GM21360 (cell line): ENCODE measurements around the gene CIT.

ENCODE experiments used
- ATAC-seq: cut with Tn5 transposase; IDR thresholded peaks from one replicate; pipeline ENCODE4 v1.9.1; 2021; ENCODE audit warnings: mild to moderate bottlenecking, moderate library complexity; ENCODE audit not compliant: unreplicated experiment

The CIT gene

DNA sequence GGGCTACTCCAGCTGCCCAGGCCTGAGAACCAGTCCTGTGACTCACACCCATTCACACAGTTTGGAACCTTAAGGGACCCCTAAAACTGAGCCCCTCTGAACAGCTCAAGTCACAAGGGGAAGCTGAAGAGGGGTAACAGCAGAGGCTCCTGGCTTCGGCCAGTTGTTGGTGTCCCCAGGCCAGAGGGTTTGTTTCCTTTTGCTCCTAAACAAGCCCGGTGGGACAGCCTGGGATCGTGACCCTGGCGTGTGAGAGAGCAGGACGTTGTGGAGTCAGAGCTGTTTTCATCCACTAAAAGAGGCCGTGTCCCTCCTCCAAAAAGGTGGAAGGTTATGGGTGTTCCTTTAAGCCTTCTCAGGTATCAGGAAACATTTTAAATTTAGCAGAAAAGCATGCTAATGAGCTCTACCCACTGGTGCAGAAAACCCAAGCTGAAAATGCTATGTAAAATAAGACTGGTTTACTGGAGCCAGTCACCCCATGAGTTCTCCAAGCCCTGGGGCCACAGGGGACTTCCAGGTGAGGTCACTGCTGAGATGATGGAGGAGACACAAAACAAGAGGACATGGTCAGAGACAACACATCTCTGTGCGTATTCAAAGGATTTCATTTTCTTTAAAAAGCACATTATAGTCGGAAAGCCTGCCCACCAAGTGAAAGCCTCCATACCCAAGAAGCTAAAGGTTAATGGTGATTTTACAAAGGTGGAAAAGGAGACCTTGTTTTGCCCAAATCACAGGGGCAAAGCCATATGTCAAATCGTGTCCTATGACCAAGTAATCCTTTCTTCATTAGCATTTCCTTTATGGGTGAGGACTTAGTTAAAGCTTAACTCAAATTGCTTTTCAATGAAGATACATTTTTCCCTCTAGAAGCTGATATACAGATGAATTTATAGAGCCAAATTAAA, 195.1 kb downstream of the CIT start:
- peak; percentile 60 for ATAC-seq

DNA sequence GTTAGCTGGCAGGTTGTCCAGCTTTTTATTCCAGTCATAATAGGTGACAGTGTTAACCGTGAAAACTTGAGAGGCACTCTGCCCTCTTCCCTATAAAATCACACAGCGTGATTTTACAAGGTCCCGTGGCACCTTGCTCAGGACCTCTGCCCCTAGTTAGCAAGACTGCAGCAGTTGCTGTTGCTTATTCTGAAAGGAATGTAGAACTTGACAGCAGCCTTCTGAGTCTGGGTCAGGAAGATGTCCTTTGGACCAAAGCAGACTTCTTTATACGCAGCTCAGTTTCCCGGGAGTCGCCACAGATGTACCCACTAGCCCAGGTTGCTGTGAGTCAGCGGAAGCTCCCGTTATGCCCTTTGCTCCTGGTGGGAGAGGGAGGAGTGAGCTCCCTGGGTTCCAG, 196.0 kb downstream of the CIT start:
- no peak for ATAC-seq

DNA sequence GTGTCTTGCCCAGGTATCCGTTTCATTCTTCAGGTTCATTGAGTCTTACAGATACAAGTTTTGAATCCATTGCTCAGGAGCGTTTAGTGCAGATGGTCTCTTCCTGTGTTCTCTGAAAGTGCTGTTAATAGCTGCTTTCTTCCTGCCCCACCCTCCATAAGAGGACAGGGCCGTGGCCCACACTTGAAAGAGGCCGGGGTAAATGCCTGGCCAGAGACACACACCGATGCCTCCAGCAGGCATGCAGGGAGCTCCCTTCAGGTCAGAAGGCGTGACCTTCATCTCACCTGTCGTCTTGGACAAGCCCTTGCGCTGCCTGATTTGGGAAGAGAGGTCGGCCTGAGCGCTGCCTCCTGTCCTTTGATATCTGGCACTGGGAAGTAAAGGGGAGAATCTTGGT, 197.6 kb downstream of the CIT start:
- ATAC-seq, result no peak

DNA sequence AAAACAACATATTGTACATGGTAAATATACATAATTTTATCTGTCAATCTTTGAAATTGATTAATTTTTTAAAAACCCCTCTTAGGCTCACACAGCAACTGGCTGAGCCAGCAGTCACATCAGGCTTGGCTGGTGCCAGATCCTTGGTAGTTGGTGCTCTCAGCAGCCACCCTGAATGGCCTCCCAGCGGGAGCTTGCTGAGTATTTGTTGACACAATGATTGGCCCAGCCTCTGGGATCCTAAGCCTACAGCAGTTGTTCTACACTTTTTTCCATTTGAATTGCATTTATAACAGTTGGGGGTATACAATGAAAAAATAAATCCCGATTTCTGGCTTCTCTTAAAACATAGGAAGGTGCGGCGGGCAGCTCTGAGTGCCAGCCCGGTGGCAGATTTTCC, 198.0 kb downstream of the CIT start:
- no peak for ATAC-seq

DNA sequence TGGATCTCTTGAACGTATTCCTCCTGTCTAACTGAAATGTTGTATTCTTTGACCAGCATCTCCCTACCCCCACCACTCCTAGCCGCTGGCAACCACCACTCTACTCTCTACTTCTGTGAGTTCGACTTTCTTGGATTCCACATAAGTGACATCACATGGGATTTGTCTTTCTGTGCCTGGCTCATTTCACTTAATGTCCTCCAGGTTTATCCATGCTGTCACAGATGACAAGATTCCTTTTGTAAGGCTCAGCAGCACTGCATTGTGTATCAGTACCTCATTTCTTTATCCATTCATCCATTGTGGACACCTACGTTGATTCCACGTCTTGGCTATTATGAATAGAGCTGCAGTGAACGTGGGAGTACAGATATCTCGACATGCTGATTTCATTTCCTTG, 198.7 kb downstream of the CIT start:
- ATAC-seq, result no peak

DNA sequence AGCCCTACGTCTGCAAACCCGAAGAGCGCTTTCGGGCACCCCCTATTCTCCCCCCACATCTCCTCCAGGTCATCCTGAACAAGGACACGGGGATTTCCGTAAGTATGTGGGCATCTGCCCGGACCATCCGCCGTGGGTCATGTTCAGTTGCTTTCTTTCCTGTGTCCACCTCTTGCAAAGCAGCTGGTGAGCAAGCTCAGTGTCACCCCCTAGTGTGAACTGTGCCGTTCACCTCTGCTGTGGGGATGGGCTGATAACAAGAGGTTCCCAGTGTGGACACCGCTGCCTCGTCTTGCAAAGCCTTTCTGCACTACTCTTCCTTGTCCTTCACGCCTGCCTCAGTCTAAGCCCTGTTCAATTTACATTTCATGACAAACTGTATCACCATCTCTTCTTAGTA, 200.5 kb downstream of the CIT start:
- no peak for ATAC-seq

DNA sequence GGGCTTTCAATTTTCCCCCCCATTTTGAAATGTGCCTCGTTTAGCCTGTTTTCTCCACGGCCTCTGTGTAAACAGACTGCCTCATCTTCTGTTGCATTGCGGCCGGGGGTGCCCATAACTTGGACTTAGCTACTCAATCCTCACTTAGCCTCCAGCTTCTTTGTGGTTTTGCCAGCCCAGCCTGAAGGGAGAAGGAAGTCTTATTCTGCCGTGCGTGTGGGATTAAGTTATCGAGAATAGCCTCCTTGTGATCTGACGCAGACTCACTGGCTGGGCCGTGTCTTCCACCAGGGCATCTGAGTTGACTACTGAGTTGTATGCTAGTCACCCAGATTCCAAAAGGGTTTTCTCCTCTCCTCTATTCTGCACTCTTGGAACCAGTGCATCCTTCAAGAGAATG, 201.1 kb downstream of the CIT start:
- no peak for ATAC-seq

DNA sequence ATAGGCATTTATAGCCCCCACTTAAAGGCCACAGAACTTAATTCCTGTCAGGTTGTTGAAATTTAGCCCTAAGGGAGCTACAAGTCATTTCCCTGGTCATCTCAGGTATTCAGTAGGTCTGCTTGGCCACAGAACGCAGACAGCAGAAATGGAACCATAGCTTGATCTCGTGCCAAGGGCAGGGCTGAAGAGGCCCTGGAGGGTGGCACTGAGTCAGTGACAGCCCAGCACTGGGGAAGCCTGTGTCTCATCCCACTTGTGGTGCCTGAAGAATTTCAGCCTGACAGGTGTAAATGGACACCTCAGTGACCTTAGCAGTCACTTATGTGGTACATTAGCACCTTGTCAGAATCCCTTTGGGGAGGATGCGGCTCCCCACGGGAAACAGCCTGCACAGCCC, 202.6 kb downstream of the CIT start:
- ATAC-seq, result no peak

DNA sequence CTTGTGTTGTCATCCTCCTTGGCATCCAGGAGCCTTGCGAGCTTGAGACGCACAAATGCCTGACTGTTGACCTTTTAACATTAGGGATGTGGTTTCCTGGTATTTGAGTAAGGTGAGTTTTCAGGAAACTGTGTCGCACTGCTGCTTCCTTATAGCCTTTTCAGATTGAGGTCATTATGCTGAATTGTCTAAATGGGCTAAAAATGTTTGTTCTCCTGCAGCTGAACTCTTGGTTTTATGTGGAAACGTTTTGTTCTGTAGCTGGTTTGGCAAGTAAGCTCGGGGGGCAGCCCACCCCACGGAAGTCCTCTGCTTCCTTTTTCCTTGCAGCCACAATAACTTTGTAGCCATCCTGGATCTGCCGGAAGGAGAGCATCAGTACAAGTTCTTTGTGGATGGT, 203.5 kb downstream of the CIT start:
- no peak for ATAC-seq

DNA sequence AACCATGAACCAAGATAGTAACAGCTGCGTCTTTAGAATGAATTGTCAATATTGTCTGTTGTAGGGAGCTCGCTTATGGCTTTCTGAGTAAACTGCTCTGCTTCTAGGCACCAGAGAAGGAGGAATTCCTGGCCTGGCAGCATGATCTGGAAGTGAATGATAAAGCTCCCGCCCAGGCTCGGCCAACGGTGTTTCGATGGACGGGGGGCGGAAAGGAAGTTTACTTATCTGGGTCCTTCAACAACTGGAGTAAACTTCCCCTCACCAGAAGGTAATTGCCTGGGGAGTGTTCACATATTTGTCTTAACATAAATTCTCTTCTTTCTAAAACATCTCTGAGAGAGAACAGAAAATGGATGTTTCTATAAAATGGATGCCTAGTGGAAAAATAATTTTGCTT, 204.9 kb downstream of the CIT start:
- no peak for ATAC-seq

DNA sequence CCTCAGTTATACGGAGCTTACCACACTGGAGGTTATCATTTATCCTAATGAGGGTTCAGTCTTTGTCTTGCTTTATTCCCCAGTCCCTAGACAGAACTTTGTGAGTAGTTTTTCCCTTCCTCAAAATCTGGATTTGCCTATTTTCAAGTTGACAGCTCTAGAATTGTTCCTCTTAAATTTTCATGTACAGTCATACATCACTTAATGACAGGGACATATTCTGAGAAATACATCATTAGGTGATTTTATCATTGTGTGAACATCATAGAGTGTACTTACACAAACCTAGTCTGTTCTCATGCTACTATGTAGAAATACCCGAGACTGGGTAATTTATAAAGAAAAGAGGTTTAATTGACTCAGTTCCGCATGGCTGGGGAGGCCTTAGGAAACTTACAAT, 206.1 kb downstream of the CIT start:
- ATAC-seq, result no peak

DNA sequence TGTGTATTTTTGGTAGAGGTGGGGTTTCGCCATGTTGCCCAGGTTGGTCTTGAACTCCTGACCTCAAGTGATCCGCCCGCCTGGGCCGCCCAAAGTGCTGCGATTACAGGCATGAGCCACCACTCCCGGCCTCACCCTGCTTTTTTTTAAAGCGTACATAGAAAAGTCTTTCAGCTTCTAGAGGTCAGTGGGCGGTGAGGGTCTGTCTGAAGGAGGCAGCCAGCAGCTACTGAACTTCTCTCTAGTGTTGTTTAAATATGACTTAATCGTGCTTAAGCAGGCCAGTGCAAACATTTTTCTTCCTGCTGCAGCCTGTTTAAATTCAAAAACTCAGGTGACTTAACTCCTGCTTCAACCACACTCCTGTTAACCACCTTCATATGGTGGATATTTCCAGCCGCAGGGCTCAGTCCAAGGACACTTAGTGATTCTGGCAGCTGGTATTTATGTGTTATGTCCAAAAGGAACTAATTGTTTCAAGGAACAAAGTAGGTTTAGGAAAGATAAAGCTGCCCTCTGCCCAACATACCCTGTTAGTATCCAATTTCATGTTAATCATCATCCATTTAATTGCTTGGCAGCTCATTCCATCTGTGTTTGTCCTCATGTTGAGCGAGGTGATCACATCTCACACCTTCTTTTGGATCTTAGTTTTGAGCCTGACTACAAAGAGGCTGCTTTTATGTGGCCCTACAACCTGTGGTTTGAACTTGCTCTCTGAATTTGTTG, 207.2 kb downstream of the CIT start:
- ATAC-seq, result no peak

DNA sequence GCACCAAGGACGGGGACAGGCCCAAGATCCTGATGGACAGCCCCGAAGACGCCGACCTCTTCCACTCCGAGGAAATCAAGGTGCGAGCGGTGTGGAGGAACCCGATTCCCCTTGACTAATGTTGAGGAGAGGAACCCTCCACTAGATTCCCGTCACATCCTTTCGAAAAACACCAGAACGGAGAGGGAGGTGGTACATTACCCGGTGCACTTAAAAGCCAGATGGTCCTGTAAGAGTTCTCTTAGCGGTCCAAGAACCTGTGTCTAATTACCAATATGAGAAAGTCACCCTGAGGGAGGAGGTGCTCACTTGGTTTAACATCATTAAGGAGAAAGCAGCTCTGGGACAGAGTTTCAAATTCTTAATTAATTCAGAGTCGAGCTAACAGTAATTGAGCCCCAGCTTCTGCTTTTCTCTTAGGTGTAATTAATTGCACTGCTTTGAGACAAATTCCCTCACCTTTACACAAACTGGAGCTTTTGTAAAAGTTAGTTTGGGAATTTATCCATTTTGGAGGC, 208.7 kb downstream of the CIT start:
- ATAC-seq, result no peak

DNA sequence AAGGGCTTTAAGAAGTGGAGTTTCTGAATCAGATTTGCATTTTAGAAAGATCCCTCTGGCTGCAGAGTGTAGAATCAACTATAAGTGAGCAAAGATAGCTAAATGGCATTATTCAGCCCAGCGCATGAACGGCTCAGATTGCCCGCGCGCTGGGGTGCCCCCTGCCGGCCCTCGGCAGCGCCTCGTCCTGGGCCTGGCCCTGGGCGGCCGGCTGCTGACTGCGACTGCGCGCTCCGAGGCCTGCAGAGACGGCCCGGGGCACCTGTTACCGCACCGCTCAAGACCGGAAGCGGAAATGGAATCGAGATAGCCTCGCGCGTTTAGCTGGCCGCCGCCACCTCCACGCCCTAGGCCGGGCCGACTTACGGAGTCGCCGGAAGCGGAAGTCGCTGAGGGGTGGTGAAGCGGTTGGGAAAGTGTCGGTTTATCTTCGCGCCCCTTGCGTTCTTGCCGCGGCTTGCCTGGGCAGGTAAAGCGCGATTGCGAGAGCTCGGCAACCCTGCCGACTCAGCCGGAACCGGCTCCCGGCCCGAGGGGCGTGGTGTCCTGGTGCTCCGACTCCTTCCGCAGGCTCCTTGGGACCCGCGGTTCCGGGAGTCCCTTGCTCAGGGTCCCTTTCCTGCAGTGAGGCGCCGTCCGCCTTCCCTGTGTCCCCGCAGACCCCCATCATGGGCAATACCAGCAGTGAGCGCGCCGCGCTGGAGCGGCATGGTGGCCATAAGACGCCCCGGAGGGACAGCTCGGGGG, 209.4 kb downstream of the CIT start, which contains the start of gene PRKAB1:
Gene PRKAB1, plus strand, starts transcription at position 557 of the 747 bp plus-strand sequence. Its CDS starts 112 bp downstream, at position 669.
- ATAC-seq, result peak; percentile 90

DNA sequence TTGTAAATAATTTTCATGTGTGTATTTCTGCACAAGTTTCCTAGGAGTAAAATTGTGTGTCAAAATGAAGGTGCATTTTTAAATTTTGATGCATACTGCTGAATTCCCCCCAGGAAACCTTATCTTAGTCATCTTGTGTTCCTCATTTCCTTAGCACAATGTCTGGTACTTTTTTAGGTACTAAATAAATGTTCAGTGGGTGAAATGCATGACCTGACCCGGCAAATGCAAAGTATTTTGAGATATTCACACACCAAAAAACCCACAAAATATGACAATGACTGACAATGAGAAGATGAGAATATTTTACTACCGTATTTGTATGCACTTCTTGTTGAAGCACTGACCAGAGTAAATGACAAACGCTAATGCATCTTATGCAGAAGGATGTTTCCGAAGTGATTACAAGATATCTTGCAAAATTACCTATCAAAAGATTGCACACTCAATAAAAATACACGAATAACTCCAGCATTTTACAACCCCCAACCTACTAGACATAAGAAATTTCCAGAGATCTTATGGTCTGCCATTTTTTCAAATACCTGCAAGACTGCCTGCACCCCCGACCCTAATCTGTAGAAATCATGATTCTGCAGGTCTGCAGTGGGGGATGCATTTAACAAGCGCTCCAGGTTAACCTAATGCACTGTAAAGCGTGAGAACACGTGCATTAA, 210.1 kb downstream of the CIT start:
- ATAC-seq, result no peak

DNA sequence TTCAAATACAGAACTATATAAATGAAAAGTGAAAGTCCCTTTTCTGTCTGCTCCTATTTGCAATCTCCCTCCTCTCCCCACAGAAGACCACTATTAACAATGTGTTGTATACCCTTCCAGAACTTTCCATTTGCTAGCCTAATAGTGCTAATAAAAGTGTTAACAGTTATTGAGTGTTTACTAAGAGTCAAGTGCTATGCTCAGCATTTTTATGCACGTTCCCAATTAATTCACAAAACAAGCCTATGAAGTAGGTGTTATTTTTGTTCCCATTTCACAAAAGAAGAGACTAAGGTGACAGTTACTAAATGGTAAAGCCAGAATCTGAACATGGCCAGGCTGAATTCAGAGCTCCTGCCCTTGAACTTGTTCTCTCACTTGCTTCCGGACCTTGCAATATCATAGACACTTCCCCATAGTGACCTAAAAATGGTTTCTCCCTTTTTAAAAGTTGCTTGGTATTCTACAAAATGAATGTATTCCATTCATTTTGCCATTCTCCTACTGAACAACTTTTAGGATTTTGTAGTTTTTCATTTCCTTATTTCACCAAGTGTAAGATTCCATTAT, 210.8 kb downstream of the CIT start:
- no peak for ATAC-seq

DNA sequence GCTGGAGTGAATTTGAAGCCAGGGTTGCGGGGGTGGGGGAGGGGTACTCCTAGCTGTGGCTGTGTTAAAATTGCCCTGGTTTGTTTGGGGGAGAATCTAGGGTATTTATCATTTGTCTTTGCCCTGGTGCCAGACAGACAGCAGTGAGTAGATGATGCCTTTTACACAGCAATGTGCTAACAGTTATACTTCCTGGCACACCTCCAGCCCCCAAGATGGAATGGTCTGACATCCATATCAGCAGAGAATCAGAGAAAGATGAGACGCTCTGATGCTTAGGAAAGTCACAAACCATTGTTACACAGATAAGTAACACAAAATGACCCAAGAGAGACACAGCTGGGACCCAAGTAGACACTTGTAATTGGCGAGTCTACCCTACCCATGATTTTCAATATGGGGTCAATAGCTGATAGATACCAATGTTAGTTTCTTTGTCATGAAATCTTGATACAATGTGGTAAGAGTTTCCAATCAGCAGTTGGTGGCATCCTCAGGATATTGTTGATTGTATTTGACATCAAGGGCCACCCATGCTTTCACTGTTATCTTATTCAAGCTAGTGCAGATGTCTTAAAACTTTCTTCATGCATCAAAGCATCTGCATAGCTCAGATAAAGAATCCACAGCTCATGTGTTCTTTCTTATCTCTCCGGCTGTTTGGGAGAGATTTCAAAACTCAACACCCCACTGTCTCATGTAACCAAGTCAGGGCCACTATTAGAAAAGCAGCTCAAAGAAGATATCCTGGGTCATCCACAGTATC, 211.8 kb downstream of the CIT start:
- ATAC-seq, result no peak

DNA sequence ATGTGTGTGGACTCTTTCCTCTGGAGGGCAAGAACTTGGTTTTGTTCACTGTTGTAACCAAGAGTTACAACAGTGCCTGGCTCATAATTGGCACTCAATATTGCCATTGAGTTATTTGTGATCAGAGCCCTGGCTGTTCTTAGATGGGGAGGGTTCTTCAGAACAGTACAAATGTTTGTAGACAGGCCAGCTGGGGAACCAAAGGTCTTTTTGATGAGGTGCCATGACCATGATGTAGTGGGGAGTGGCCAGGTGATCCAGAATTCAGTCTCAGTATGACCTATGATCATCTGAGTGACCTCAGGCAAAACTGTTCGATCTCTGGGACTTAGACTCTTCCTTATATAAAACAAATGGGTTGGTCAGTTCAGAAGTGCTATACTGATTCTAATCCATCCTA, 212.5 kb downstream of the CIT start:
- no peak for ATAC-seq

DNA sequence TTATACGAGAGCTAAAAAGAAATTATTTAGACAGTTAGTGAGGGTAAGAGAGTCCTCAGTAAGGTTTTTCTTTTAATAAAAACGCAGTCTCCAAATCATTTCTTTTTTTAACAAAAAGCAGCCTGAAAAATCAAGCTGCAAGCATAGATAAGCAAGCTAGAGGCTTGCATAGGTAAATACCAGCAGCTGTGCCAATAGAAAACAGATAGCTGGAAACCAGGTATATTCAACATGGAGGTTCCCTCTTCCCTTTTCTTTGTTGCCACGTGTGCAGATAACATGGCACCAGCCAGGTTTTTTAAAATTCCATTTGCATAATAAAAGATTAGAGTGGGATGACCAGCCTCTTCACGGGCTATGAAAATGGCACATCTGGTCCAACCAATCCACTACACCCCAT, 215.2 kb downstream of the CIT start:
- no peak for ATAC-seq

DNA sequence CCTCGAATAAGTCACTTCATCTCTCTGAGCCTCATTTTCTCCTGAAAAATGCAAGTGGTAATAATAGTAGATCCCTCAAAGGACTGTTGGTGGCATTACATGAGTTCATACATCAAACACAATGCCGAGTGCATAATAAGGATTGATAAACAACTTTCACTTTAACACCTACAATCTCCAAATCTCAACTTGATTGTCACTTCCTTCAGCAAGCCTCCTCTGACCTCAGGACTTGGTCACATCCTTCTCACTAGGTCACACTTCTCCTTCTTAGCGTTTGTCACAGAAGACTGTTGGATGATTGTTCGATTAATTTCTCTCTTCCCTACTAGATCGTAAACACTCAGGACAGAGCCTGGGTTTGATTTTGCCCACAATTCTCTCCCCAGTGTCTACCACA, 217.0 kb downstream of the CIT start:
- no peak for ATAC-seq
